H1 (cell line): ENCODE results near the gene DTX3. TPM values are rescaled to one million over a fixed set of nuclear protein-coding genes. Genes with fewer than 3 reads are reported as not detected.

ENCODE experiments used
- GTF2F1 ChIP-seq: IDR thresholded peaks from 2 replicates; pipeline ENCODE4 v1.6.1; 2012; ENCODE audit warnings: low read depth, low read length, improper control_type of control experiment, borderline replicate concordance
- KDM4A ChIP-seq: IDR thresholded peaks from one replicate; pipeline ENCODE4 v1.7.1; 2012; ENCODE audit warnings: low read depth, mild to moderate bottlenecking, moderate library complexity, low read length, inconsistent platforms; ENCODE audit not compliant: severe bottlenecking
- PHF8 ChIP-seq: fragments of 200-600 bp; sonication (generic); conservative IDR thresholded peaks from 2 replicates; pipeline ENCODE4 v1.7.1; 2012; ENCODE audit warnings: low read depth, mild to moderate bottlenecking, inconsistent platforms, low read length, moderate library complexity
- RAD21 ChIP-seq, 2 experiments: IDR thresholded peaks in 1 of 2; conservative IDR thresholded peaks in 1 of 2; 2 replicates each; pipeline ENCODE4 v1.6.1; 2011; ENCODE audit warnings: low read depth in 2 of 2, low read length in 2 of 2, improper control_type of control experiment in 1 of 2, inconsistent platforms in 1 of 2, mild to moderate bottlenecking in 1 of 2, moderate library complexity in 1 of 2
- RNF2 ChIP-seq: fragments of 200-900, 300-1000 bp; sonication (generic); IDR thresholded peaks from 2 replicates; pipeline ENCODE4 v1.7.1; 2016; ENCODE audit warnings: borderline replicate concordance, low read depth, mild to moderate bottlenecking, antibody characterized with exemption, low read length; ENCODE audit not compliant: poor library complexity, severe bottlenecking; ENCODE audit errors: missing control alignments
- RXRA ChIP-seq: IDR thresholded peaks from 2 replicates; pipeline ENCODE4 v1.6.1; 2011; ENCODE audit warnings: low read depth, mild to moderate bottlenecking, low read length, moderate library complexity; ENCODE audit not compliant: insufficient read depth
- SAP30 ChIP-seq: fragments of 300-600 bp; sonication (generic); IDR thresholded peaks from 2 replicates; pipeline ENCODE4 v1.7.1; 2012; ENCODE audit warnings: low read length, moderate library complexity, mild to moderate bottlenecking, inconsistent platforms; ENCODE audit not compliant: insufficient read depth, insufficient replicate concordance
- SIRT6 ChIP-seq: IDR thresholded peaks from one replicate; pipeline ENCODE4 v1.7.1; 2012; ENCODE audit warnings: low read length, inconsistent platforms
- polyA plus RNA-seq, 7 experiments: library from polyadenylated mRNA; depleted of rRNA in 3 of 7; stranded (reverse) in 5 of 7; unstranded in 2 of 7; fragments of >200 nt in 5 of 7; fragments of 200-250 nt in 2 of 7; gene quantifications; 1 replicate in 5 of 7; 2 replicates in 1 of 7; 4 replicates in 1 of 7; pipeline versions ENCODE4 v1.2.1 to v1.2.3, GENCODE V29; 2011 to 2013; ENCODE audit warnings: missing spikeins in 2 of 7, mixed read lengths in 2 of 7
- total RNA-seq: library from RNA; stranded (reverse); fragmentation: NEBNext Ultra II Directional; extraction: Animal tissue kit (Norgen Biotek cat#: 25700); gene quantifications from 2 replicates; pipeline ENCODE4 v1.2.1, GENCODE V29; 2021
- TF ChIP-seq, protein P1 (sequence below): IDR thresholded peaks from 2 replicates; pipeline ENCODE4 v1.6.1; 2011; ENCODE audit warnings: low read length, improper control_type of control experiment
- TF ChIP-seq, protein P2 (sequence below), 3 experiments: IDR thresholded peaks; 1 replicate in 2 of 3; 2 replicates in 1 of 3; pipeline versions ENCODE4 v1.5.1 to v1.6.1; 2011; ENCODE audit warnings: low read length in 3 of 3, mild to moderate bottlenecking in 3 of 3, inconsistent platforms in 2 of 3, low read depth in 1 of 3, moderate library complexity in 1 of 3; ENCODE audit not compliant: insufficient read depth in 1 of 3; ENCODE audit errors: control extremely low read depth in 1 of 3

Gene DTX3
- total and polyA plus RNA-seq, 2 of the 8 experiments (the other 6 are each of a cell fraction or from before 2014, with no cell fraction given): 41.8 to 92.5 TPM

DNA sequence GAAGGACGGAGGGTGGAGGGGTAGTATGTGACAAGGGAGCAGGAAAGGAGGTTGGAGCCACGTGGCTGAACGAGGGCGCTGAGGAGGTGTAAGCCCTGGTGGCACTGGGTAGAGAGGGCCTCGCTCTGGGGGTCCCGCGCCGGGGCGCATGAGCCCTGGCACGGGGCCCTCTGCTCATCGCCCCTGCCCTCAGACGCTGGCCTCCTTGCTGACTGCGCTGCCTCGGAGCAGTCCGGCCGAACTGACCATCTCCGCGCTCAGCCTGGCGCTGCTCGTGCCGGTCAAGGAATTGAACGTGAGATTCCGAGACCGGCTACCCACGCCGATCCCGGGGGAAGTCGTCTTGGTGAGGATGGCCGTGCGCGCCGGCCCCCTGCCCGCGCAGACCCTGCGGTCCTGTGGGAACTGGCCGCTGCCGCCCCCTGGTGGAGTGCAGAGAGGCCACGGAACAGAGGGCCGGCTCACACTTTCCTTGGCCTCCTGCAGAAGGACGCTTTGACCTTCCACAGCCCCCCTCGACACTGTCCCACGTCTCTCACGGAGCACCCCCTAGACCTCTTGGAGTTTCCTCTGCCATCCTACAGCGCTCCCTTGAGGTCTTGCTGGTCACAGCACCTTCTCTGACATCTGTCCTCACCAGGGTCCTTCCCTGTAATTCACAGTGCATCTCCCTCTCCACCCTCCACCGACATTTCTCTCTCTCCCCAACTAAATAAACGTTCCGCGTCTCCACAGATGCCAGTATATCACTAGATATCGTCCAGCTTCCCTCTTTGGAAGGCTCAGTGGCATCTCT lies 17.1 kb downstream of the DTX3 start (continued):
- TF ChIP-seq PHF8 (no peak), RNF2 (peak; percentile 50), GTF2F1 (no peak), RXRA (no peak), KDM4A (peak; percentile 66), SIRT6 (no peak), SAP30 (no peak), RAD21 (IDR thresholded peaks at IDR 0.05 in 1 of 2, conservative IDR thresholded peaks at IDR 0.05 in 1 of 2; ENCODE audit: low read depth in 2 of 2, low read length in 2 of 2) (peak; percentile 62 to 71)
- TF ChIP-seq, protein P1, sequence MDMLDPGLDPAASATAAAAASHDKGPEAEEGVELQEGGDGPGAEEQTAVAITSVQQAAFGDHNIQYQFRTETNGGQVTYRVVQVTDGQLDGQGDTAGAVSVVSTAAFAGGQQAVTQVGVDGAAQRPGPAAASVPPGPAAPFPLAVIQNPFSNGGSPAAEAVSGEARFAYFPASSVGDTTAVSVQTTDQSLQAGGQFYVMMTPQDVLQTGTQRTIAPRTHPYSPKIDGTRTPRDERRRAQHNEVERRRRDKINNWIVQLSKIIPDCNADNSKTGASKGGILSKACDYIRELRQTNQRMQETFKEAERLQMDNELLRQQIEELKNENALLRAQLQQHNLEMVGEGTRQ: no peak
- TF ChIP-seq, protein P2, sequence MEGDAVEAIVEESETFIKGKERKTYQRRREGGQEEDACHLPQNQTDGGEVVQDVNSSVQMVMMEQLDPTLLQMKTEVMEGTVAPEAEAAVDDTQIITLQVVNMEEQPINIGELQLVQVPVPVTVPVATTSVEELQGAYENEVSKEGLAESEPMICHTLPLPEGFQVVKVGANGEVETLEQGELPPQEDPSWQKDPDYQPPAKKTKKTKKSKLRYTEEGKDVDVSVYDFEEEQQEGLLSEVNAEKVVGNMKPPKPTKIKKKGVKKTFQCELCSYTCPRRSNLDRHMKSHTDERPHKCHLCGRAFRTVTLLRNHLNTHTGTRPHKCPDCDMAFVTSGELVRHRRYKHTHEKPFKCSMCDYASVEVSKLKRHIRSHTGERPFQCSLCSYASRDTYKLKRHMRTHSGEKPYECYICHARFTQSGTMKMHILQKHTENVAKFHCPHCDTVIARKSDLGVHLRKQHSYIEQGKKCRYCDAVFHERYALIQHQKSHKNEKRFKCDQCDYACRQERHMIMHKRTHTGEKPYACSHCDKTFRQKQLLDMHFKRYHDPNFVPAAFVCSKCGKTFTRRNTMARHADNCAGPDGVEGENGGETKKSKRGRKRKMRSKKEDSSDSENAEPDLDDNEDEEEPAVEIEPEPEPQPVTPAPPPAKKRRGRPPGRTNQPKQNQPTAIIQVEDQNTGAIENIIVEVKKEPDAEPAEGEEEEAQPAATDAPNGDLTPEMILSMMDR (IDR thresholded peaks at IDR 0.05; ENCODE audit: control extremely low read depth in 1 of 3, insufficient read depth in 1 of 3, low read depth in 1 of 3, low read length in 3 of 3): peak in 2 of 3 experiments; percentile 83 to 89; a peak in 3 of 4 replicates
